Measurements from ENCODE around the gene NSUN2.
A peak's percentile ranks its signal among the peaks of the same experiment; 100 is the strongest.
"Not testable (repeated sequence)": the region's sequence is repeated elsewhere in the genome, so short reads cannot be mapped to it uniquely, and the experiment has no call there.

The NSUN2 gene

GRCh38 chr5:6632888-6633468, at the start of gene NSUN2, which contains the start of gene SRD5A1:
Gene NSUN2, minus strand, starts transcription at chr5:6633044. Its CDS starts 65 bp downstream, at chr5:6632979.
Gene SRD5A1, plus strand, starts transcription at chr5:6633440. Its CDS starts 137 bp downstream, at chr5:6633577.
- peak; percentile 81 for DNase-seq (ENCODE audit: low read depth, low spot score)

DNA sequence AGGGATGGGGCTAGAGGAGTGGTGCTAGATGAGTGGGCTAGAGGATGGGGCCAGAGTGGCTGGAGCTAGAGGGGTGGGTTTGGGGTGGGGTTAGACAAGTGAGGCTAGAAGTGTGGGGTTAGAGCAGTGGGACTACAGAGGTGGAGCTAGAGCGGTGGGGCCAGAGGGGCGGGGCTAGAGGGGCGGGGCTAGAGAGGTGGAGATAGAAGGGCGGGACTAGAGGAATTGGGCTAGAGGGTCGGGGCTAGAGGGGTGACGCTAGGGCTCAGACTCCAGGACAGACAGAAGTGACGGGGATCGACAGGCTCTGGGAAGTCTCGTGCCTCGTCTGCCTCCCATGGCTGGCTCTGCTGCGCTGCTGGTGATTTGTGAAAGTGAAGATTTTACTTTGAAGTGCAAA, 49.4 kb upstream of the NSUN2 start:
- DNase-seq (ENCODE audit: low read depth, low spot score) = no peak

- DNase-seq (ENCODE audit: low read depth, low spot score) = no peak
These were observed 48.8 kb upstream of the NSUN2 start for GRCh38 chr5:6681682-6682081.

DNA sequence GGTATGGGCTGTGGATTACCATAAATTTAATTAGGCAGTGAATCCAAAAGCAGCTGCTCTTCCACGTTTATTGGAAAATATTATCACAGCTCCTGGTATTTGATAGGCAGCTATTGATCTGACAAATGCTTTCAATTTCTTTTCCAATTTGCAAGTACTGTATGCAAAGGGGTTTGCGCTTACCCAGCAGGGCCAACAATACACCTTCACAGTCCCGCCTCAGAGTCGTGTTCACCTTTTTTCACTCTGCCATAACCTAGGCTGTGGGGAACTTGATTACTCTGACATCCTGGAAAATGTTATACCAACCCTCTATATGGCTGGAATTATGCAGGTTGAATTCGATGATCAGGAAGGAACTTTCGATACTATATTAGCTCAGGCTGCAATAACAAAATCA, 48.1 kb upstream of the NSUN2 start:
- no peak for DNase-seq (ENCODE audit: low read depth, low spot score)

DNA sequence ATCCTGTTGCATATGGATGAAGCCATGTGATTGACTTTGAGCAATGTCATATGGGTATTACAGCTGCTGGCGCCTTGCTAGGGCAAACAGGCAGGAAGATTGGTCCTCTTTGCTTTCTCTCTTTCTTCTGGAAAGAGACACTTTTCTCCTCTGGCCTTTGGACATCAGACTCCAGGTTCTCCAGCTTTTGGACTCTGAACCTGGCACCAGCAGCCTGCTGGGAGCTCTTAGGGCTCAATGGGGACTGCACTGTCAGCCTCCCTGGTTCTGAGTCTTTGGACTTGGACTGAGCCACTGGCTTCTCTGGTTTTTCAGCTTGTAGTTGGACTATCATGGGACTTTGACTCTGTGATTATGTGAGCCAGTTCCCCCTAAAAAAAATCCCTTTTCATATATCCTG, 45.5 kb upstream of the NSUN2 start:
- DNase-seq (ENCODE audit: low read depth, low spot score) = no peak

DNA sequence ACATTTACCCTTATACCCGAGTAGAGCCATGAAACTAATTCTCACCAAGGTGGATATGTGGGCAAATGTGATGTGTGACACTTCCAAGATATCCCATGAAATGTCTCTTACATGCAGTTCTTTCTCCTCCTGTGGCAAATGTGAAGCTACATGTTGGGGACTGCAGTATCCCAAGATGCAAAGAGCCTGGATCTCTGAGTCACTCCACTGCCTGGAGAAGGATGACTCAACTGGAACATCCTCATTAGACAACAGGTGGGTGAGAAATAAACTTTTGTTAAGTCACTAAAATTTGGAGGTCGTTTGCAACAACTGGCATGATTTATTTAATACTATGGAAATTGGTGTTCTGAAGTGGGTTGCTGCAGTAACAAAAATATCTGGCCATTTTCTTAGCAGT, 43.9 kb upstream of the NSUN2 start:
- no peak for DNase-seq (ENCODE audit: low read depth, low spot score)

GRCh38 chr5:6675784-6676491, 43.1 kb upstream of the NSUN2 start:
- no peak for DNase-seq (ENCODE audit: low read depth, low spot score)

- DNase-seq (ENCODE audit: low read depth, low spot score) = no peak
These were observed 42.0 kb upstream of the NSUN2 start for GRCh38 chr5:6674886-6675285.

DNA sequence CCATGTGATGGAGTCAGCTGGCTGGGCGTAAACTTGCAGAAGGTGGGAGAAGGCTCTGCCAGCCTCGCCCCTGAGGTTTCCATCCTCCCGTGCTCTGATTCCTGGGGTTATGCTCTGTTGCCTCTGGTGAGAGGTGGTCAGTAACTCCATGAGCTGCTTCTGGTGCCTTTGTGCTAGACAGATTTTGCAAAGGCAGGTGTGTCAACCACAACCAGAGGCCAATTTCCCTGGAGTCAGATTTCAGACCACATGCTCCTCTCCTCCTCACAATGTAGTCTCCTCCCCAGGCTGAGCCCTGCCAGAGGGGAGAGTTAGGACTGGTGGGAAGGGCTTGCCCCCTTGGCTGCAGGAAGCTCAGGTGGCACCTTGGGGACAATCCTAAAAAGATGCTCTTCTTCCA, 41.6 kb upstream of the NSUN2 start:
- no peak for DNase-seq (ENCODE audit: low read depth, low spot score)

DNA sequence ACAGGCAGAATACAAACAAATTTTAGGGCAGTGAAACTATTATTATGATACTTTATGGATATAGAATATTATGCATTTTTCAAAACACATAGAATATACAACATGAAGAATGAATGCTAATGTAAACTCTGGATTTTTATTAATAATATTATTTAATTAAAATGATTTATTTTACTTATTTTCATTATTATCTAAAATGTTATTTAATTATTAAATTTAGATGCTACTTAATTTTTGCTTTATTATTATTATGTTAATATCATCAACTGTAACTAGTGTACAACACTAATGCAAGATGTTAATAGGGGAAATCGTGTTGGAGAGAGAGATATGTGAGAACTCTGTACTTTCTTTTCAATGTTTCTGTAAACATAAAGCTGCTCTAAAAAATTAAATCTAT, 41.1 kb upstream of the NSUN2 start:
- no peak for DNase-seq (ENCODE audit: low read depth, low spot score)

- DNase-seq (ENCODE audit: low read depth, low spot score) = no peak
These were observed 40.2 kb upstream of the NSUN2 start for GRCh38 chr5:6673031-6673430.

DNA sequence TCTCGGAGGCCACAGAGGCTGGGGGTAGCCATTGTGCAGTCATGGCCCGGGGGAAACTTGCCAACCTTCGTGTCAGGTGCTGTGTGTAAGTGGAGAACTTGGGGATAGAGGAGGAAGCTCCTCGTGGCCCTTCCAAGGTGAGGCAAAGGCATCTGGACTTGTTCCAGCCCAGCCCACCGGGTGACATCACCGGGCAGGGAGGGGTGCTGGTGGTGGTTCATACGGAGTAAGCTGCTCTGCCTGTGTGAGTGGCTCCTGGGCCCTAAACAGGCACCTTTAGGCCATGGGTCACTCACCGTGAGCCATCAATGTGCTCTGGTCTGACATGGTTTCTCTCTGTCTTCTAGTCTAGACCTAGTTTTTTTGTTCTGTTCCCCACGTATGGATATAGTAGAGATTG, 35.9 kb upstream of the NSUN2 start:
- not testable (repeated sequence) for DNase-seq (ENCODE audit: low read depth, low spot score)

DNA sequence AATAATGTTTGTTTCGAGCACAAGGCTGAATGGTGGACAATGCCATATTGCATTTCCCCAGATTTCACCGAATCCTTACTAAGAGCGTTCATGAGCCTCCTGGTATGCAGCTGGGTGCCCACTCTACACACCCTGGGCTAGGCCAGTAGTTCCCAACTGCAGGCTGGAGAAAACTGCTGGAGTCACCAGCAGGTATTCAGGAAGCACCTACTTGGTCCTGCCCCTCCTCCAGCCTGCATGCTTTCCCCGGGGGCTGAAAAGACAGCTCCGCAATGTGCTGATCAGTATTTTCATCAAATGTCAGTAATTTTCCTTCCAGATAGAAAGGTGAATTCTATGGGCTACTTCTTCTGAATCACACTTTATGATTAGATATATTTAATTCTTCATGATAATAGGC, 34.8 kb upstream of the NSUN2 start:
- no peak for DNase-seq (ENCODE audit: low read depth, low spot score)

DNA sequence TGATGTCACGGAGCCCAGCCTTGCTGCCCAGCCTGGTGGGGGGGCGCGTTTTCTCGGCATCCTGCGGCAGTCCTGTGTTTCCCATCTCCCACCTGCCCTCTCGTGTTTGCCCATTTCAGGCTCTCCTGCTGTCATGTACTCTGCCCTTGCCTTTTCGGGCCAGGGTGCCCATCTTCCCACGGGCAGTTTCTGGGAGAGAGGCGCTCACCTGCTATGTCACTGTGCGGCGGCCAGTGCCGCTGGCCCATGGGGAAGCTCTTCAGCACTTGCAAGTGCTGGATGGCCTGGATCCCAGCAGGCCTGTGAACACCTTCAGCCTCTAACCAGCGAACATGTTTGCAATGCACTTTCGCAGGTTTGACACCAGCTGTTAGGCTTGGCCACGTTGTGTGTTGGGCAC, 33.9 kb upstream of the NSUN2 start:
- no peak for DNase-seq (ENCODE audit: low read depth, low spot score)

DNA sequence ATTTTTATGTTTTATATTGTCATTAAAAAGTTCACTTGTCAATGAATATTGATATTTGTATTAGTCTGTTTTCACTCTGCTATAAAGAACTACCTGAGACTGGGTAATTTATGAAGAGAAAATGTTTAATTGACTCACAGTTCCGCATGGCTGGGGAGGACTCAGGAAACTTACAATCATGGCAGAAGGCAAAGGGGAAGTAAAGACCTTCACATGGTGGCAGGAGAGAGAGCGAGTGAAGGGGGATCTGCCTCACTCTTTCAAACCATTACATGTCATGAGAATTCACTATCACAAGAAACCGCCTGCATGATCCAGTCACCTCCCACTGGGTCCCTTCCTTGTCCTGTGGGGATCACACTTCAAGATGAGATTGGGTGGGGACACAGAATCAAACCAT, 27.8 kb upstream of the NSUN2 start:
- no peak for DNase-seq (ENCODE audit: low read depth, low spot score)

DNA sequence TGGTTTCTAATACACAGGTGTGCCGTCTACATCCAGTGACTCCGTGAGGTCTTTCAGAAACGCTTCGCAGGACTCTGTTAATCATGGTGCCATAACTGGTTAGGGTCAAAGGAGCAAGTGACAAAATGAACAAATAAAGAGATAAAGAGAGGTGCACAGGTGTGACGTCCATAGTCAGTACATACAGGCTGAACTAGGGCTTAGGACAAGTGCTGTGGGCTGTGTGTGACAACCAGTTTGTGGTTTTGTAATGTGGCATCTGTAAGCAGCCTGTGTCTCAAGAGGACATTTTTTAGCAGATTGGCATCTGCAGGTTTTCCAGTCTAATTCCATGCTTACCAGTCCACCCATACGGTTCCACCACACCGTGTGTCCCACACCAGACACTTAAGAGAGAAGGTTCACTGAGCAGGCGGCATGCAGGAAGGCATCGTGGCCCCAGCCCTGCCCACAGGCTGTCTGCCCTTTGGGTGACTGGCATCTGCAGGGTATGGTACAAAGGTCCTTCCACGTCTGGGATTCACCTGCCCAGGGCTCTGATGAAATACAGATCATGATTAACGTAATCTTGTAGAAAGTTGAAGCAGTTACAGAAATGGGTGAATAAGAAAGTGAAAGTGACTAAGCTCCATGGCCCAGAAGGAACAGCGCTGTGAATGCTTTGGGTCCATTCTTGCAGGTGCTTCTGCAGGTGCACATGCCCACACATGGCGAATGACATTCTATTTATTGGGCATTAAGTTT, 27.3 kb upstream of the NSUN2 start:
- DNase-seq (ENCODE audit: low read depth, low spot score) = no peak

GRCh38 chr5:6656680-6657079, 23.8 kb upstream of the NSUN2 start:
- no peak for DNase-seq (ENCODE audit: low read depth, low spot score)

- no peak for DNase-seq (ENCODE audit: low read depth, low spot score)
These were observed 22.6 kb upstream of the NSUN2 start for GRCh38 chr5:6655432-6655831.

DNA sequence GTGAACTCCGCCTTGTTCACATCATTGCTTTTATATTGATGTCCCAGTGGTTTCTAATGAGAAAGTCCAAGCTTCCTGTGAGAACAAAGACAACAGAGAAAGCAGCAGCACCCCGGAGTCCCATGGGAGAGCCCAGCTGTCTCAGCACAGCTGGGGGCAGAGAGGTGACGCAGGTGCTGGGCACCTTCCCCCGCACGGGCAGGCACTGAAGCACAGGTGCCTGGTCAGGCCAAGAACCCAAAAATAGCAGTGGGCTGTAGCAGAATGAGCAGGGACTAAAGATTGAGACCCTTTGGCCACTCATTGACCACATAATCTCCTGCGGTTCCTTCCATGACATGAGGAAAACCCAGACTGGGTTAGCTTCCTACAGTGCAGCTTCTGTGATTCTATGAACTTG, 19.2 kb upstream of the NSUN2 start:
- no peak for DNase-seq (ENCODE audit: low read depth, low spot score)

DNA sequence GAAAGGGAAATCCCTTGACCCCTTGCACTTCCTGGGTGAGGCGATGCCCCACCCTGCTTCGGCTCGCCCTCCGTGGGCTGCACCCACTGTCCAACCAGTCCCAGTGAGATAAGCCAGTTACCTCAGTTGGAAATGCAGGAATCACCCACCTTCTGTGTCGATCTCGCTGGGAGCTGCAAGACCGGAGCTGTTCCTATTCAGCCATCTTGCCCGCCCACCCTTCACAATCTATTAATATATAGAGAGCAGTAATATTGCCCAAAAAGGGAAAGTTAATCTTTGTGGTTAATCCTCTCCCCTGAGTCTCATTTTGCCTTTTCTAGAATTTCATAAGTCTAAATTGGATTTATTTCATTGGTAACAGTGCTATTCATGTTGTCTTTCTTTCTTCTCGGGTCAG, 16.8 kb upstream of the NSUN2 start:
- DNase-seq (ENCODE audit: low read depth, low spot score) = no peak

DNA sequence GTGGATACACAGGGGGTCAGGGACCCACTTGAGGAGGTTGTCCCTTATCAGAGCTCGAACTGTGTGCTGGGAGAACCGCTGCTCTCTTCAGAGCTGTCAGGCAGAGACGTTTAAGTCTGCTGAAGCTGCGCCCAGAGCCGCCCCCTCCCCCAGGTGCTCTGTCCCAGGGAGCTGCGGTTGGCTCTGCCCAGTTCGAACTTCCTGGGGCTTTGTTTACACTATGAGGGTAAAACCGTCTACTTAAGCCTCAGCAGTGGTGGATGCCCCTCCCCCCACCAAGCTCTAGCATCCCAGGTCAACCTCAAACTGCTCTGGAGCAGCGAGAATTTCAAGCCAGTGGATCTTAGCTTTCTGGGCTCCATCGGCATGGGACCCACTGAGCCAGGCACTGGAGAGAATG, 16.3 kb upstream of the NSUN2 start:
- DNase-seq (ENCODE audit: low read depth, low spot score) = no peak

- not testable (repeated sequence) for DNase-seq (ENCODE audit: low read depth, low spot score)
These were observed 12.9 kb upstream of the NSUN2 start for GRCh38 chr5:6645571-6646362.
